Measurements from ENCODE around the gene FYN.

The FYN gene

GRCh38 chr6:111784433-111784832 lies 88.8 kb downstream of the FYN start:
- DNase-seq: no peak

GRCh38 chr6:111782887-111783466 lies 90.3 kb downstream of the FYN start:
- no peak for DNase-seq

- DNase-seq: no peak
Measured at GRCh38 chr6:111782192-111782809, 91.0 kb downstream of the FYN start.

- no peak for DNase-seq
Measured at GRCh38 chr6:111781041-111781708, 92.1 kb downstream of the FYN start.

GRCh38 chr6:111780393-111780792 lies 92.9 kb downstream of the FYN start:
- DNase-seq: no peak

- DNase-seq: no peak
Measured at GRCh38 chr6:111779660-111780059, 93.6 kb downstream of the FYN start.

GRCh38 chr6:111779031-111779430 lies 94.2 kb downstream of the FYN start:
- DNase-seq: no peak

GRCh38 chr6:111777357-111777756 lies 95.9 kb downstream of the FYN start:
- DNase-seq: peak; percentile 72

GRCh38 chr6:111776236-111777221 lies 96.7 kb downstream of the FYN start:
- no peak for DNase-seq

GRCh38 chr6:111775145-111775922 lies 97.9 kb downstream of the FYN start:
- no peak for DNase-seq

GRCh38 chr6:111774346-111774703 lies 98.9 kb downstream of the FYN start:
- DNase-seq: no peak

- DNase-seq: no peak
Measured at GRCh38 chr6:111773501-111774345, 99.5 kb downstream of the FYN start.

- DNase-seq: no peak
Measured at GRCh38 chr6:111772381-111772780, 100.9 kb downstream of the FYN start.

GRCh38 chr6:111771629-111772028 lies 101.6 kb downstream of the FYN start:
- DNase-seq: no peak

GRCh38 chr6:111771094-111771432 lies 102.2 kb downstream of the FYN start:
- DNase-seq: no peak

GRCh38 chr6:111770263-111771093 lies 102.8 kb downstream of the FYN start:
- DNase-seq: no peak

GRCh38 chr6:111769365-111770152 lies 103.7 kb downstream of the FYN start:
- DNase-seq: no peak

- no peak for DNase-seq
Measured at GRCh38 chr6:111768431-111768770, 104.9 kb downstream of the FYN start.

- peak; percentile 71 for DNase-seq
Measured at GRCh38 chr6:111767752-111768430, 105.4 kb downstream of the FYN start.

Measured in CD4-positive, alpha-beta T cell treated with Interleukin-12 subunit alpha and Interleukin-12 subunit beta, for 1 hour (primary cell).